HG02642 (cell line): ENCODE data around the gene FLVCR1.
"Not testable (repeated sequence)": the region's sequence is repeated elsewhere in the genome, so short reads cannot be mapped to it uniquely, and the experiment has no call there.

Experiments used
- ATAC-seq: cut with Tn5 transposase; IDR thresholded peaks from one replicate; pipeline ENCODE4 v1.9.1; 2021; ENCODE audit warnings: mild to moderate bottlenecking; ENCODE audit not compliant: unreplicated experiment, poor library complexity

Gene FLVCR1

DNA sequence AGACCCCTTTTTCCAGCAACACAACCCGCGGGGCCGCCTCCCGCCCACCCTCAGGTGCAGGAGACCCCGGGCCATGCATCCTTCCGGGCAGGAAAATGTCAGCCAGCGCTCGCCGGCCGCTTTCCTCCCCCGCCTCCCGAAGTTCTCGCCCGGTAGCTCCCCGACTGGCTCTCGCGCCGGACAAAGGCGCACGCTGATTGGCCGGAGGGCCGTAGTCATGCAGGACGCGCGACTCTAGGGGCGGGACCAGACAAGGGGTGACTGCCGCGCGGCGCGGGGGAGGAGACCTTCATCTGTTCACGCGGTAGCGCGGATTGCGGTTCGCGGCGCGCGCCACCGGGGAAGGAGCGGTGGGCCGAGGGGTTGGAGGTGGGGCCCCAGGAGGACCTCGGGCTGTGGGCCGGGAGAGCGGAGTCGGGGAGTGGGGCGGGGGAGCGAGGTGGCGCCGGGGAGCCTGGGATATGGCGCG lies at the start of gene FLVCR1:
Gene FLVCR1, plus strand, starts transcription at position 284 of the 469 bp plus-strand sequence. Its CDS starts 178 bp downstream, at position 462.
- ATAC-seq: peak; percentile 97

DNA sequence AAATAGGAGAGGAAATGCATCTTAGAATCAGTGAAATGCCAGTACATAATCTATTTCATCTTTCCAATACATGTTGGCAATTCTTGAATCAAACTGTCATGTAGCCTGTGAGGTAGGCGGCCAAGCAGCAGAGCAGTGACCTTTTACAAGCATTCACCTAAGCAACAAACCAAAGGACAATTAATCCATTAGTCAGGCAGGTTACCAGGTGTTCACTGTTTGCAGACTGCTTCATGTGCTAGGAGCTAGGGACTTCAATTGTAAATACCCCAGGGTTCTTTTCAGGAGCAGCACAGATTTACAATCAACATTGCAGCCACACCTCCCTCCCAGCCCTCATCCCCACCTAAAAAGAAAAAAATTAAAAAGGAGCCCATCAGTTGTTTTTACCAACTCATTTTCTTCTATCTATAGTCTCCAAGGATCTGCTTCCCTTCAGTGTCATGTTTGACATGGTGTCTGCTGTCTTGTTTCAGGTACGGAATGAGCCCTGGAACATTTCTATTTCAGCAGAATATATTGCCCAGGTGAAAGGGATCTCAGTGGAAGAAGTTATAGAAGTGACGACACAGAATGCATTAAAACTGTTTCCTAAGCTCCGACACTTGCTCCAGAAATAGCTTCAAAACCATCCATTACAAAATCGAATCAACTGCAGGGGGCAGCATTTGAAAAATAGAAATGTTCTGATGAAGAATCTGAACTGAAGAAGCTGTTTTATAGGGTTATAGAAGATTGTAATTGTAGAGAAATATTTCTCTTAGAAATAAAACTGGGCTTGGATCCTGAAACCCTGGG lies 43.3 kb upstream of the FLVCR1 start:
- ATAC-seq: no peak

DNA sequence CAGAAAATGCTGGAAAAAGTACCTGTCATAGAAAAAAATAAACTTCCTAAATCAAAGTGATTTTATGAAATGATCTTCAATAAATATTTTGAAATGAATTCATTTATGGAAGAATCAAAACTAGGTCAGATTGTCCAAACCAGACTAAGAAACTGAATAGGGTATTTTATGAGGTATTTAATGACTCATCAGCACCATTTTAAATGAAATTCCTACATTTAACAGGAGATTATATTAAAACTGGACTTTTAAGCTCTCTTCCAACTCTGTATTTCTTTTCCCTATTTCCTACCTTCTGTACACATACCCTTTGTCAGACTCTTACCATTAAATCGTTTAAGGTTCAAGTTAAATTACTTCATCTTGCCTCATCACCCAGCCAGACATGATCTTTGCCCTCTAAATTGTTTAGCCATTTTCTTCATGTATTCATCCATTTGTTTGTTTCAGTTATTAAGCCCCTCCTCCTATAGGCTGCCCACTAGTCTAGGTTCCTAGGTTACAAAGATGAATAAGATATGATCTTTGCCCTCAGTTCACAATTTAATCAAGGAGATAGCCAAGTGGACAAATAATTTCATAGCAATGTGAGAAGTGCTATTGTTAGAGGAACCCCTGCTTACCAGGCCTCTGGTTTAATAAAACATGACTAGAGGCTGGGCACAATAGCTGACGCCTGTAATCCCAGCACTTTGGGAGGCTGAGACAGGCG lies 41.4 kb upstream of the FLVCR1 start:
- no peak for ATAC-seq

DNA sequence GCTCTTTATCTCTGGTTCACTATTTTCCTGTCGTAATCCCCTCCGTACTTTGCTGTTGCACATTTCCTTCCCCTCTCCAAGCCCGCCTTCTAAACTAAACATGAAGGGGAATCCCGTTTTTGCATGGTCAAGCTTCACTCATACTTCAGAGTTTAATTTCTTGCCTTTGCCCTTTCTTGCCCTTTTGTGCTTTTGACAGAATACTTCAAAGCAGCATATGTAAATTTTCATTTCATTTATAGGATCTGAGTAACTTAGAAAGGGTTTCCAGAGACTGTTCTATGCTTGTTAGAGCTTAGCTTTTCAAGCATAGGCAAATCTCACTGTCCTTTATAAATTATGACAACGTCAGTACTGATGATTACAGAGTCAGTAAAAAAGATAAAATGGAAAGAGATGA lies 38.3 kb upstream of the FLVCR1 start:
- peak; percentile 70 for ATAC-seq

DNA sequence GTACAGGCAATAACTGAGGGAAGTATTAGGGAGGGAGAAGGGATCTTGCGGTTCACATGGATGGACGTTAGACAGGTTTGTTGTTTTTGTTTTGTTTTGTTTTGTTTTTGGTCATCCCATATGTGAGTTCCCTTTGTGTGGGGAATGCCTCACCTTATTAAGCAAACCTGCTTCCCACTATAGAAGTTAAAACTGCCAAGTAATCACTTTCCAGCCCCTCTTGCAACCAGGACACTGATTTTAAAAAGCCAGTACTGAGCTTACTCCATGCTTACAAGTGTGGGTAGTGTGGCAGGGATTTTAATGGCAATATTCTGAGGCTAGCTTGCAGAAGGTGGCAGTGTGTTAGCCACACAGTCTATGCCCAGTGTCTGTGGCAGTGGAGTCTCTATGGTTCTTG lies 37.1 kb upstream of the FLVCR1 start:
- ATAC-seq: no peak

DNA sequence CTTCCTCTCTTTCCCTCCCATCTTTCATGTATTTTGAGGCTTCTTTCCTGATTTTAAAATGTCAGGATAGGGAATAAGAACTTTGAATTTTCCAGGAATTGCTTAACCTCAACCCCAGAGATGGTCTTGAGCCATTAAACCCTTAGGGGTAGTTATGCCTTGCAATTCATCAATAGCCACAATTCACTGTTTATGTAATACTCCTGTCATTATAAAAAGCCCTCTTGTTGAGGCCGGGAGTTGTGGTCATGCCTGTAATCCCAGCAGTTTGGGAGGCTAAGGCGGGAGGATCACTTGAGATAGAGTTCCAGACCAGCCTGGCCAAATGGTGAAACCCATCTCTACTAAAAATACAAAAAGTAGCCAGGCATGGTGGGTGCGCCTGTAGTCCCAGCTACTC lies 35.1 kb upstream of the FLVCR1 start:
- no peak for ATAC-seq

DNA sequence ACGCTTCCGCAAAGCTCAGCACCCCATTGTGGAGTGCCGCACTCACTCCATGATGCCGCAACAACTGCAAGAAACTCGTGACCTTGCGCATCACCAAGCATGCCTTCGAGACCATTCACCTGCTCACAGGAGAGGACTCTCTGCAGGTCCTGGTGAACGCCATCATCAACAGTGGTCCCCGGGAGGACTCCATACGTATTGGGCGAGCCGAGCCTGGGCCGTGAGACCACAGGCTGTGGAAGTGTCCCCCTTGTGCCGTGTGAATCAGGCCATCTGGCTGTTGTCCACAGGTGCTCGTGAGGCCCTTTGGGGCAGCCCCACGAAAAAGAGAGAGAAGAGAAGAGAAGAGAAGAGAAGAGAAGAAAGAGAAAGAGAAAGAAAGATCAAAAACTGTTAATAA lies 33.9 kb upstream of the FLVCR1 start:
- ATAC-seq: no peak

DNA sequence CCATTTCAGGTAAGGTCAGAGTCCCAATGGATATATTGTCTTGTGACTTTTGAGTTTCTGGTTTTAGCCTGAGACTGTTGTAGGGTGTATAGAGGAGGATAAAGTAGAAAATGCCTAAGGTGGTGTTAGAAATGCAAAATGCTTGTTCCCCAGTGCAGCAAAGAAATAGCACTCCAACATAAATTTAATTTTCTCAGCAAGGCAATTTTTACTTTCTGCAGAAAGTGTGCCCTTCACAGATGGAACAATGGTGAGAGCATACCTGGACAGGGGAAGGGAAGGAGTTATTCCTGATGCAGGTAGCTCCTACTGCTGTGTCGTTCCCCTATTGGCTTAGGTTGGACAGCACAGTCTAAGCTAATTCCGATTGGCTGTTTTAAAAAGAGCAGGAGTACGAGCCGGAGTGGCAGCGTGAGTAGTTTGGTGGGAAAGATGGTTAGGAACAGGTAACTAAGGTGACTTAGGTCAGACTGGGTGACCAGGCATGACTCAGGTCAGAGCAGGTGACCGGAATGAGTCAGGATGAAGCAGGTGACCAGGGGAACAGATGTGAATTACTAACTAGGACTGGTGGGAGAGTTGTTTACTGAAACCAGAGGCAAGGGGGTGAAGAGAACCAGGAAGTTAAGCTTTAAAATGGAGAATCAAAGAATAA lies 32.1 kb upstream of the FLVCR1 start:
- ATAC-seq: no peak

DNA sequence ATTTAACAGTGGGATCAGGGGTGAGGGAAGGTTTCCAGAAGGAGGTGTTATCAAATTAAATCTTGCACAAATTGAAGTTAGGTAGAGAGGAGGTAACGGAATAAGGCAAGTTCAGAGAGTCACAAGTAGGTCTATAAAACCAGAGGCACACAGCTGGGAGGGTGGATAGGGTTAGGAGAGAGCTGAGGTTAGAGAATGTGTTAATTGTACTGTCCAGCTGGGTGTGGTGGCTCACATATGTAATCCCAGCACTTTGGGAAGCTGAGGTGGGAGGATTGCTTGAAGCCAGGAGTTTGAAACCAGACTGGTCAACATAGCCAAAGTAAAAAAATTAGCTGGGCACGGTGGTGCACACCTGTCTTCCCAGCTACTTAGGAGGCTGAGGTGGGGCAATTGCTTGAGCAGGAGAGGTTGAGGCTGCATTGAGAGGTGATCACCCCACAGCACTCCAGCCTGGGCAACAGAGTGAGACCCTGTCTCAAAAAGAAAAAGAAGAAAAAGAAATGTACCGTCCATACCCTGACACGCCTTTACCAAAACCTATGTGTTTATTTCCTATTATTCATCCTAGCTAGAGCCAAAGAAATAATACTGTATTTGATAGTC lies 30.8 kb upstream of the FLVCR1 start:
- no peak for ATAC-seq

DNA sequence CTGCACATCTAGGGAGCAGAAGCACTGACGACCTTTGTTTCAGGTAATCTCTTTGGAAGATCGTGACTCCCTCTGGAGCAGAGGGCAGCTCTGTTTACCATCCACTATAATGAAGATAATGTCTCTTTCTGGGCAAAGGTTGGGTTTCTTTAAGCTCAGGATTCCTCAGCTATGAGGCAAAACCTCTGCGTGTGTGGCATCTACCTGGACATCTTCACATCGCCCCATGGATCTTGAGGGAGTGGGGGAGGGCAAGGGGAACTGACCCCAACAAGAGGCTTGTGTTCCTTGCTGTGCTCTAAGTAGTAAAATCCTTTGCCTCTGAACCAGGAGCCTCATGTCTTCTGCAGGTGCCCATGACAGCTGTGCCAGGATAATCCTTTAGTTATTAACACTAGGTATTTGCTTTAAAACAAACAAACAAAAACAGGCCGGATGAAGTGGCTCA lies 30.2 kb upstream of the FLVCR1 start:
- no peak for ATAC-seq

DNA sequence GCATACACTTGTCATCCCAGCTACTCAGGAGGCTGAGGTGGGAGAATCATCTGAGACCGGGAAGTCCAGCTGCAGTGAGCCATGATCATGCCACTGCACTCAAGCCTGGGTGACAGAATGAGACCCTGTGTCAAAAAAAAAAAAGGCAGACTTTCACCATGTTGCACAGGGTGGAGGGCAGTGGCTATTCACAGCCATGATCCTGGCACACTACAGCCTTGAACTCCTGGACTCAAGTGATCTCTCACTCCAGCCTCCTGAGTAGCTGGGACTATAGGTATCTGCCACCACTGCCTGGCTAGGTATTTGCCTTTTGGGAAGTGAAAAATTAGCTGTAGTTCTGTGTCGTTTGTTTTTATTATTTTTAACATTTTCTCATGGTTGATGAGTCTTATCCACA lies 29.7 kb upstream of the FLVCR1 start:
- ATAC-seq: no peak

DNA sequence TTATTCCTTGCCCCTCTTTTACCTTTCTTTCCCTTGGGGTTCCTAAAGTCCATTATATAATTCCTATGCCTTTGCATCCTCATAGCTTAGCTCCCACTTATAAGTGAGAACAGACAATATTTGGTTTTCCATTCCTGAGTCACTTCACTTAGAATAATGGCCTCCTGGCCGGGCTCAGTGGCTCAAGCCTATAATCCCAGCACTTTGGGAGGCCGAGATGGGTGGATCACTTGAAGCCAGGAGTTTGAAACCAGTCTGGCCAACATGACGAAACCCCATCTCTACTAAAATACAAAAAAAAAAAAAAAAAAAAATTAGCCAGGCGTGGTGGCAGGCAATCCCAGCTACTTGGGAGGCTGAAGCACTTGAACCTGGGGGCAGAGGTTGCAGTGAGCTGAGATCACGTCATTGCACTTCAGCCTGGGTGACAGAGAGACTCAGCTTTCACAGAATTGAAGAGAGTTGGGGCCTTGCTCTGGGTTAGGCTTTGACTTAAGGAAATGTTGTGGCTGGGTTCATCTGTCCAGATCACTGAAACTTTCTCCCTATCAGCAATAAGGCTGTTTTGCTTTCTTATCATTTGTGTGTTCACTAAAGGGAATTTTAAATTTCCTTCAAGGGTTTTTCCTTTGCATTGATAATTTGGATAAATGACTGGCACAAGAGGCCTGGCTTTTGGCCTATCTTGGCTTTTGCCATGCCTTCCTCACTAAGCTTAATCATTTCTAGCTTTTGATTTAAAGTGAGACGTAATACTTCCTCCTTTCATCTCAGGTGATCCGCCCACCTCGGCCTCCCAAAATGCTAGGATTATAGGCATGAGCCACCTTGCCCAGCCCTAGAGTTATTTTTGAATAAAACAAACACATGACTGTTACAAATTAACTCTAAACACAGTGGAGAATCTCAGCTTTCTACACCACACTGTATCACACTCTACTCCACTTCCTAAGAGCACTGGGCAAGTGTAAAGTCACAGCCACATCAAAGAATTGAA lies 24.6 kb upstream of the FLVCR1 start:
- peak; percentile 75 for ATAC-seq

DNA sequence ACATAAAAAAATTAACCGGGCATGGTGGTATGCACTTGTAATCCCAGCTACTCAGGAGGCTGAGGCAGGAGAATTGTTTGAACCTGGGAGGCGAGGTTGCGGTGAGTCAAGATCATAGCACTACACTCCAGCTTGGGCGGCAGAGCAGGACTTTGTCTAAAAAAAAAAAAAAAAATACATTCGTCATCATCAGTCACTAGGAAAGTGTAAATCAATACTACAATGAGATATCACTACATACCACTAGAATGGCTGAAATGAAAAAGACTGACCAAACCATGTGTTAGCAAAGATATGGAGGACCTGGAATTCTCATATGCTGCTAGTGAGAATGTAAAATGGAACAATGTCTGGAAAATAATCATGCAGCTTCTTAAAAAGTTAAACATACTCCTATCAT lies 19.9 kb upstream of the FLVCR1 start:
- ATAC-seq: no peak

DNA sequence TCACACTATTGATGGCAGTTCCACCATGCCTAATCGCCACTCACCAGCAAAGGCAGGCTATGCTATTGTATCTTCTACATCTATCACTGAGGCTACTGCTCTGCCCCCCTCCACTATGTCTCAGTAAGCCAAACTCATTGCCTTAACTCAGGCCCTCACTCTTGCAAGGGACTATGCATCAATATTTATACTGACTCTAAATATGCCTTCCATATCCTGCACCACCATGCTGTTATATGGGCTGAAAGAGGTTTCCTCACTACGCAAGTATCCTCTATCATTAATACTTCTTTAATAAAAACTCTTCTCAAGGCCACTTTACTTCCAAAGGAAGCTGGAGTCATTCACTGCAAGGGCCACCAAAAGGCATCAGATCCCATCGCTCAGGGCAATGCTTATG lies 13.6 kb upstream of the FLVCR1 start:
- not testable (repeated sequence) for ATAC-seq

DNA sequence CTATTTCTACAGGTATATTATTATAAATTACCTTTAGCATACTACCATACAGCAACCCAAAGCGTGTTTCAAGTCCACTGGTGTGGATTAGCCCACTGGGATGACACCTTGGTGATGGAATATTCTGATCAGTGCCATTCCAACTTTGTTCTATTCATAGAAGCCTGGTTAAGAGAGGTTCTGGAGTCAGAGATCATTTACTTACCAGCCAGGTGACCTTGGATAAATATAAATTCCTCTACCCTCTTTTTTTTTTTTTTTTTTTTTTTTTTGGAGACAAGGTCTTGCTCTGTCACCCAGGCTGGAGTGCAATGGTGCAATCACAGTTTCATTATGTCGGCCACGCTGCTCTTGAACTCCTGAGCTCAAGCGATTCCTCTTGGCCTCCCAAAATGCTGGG lies 10.5 kb upstream of the FLVCR1 start, which contains the start of gene SPATA45:
Gene SPATA45, minus strand, starts transcription at position 101 of the 400 bp plus-strand sequence. CDS start 11,500 bp downstream, outside the sequence.
- ATAC-seq: no peak

DNA sequence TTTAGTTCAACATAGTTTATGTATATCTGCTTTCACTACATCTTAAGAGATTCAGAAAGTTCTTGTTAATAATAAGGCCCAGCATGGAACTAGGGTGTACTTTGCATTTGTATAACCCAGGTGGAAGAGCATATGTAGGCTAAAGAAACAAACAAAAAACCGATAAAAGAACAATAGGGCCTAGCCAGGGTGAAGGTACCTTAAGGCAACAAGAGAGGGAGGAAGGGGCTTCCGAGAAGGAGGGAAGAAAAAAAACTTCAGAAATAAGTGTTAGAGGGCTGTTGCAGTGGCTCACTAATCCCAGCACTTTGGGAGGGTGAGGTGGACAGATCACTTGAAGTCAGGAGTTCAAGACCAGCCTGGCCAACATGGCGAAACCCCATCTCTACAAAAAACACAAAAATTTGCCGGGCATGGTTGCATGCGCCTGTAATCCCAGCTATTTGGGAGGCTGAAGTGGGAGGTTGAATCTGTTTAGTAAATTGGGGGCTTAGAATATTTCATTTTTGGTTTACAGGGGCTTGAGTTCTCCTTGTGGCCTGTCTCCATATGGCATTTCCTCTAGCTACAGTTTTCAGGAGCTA lies 5.9 kb upstream of the FLVCR1 start:
- ATAC-seq: no peak

DNA sequence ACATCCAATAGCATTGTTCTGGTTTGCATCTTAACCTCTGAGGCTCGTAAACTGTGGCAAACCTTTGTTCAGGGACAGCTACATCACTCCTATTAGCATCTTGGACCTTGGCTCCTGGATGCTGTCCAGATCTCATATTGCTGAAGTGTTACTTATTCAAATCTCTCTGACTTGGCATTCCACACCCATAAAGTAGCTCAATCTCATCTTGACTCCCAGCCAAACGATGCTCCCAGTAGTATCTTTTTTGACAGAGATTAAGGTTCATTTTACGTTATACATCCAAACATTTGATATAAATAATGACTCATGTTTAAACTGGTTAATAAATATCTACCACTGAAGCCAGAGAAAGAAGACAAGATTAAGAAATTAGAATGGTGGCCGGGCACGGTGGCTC lies 4.4 kb upstream of the FLVCR1 start:
- ATAC-seq: no peak

DNA sequence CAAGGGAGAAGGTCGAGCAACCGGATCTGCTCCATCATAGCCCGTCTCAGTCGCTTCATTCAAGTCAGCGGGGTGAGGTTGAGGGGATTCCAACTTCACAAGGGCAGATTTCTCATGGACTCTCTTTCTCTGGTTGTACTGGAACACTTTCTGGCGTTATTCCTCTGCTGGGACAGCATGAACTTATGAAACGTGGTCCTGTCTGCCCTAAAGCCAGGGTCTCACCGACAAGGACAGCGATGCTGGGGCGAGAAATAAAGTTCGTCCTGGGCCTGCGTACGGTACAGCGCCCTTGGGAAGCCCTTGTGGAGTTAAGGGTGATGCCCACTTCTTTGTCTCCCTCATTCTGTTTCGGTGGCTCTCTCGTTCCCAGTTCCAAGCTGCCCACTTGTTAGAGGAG lies 1.3 kb upstream of the FLVCR1 start:
- no peak for ATAC-seq
